NB4 (cell line): ENCODE measurements around the gene MPHOSPH10.

Source experiments
- DNase-seq: peaks from one replicate; pipeline ENCODE4 v3.0.0; 2010; ENCODE audit warnings: low read depth
- H3K4me3 ChIP-seq: one replicate; pipeline ENCODE4 v1.5.1; 2011; ENCODE audit warnings: mild to moderate bottlenecking, low read depth, low read length, moderate library complexity
- CTCF ChIP-seq: IDR thresholded peaks from one replicate; pipeline ENCODE4 v1.5.1; 2012; ENCODE audit warnings: low read depth, low read length
- MAX ChIP-seq: IDR thresholded peaks from 2 replicates; pipeline ENCODE4 v1.6.1; 2011; ENCODE audit warnings: low read depth, low read length
- MYC ChIP-seq: IDR thresholded peaks from 2 replicates; pipeline ENCODE4 v1.6.1; 2011; ENCODE audit warnings: low read depth, low read length
- POLR2A ChIP-seq: IDR thresholded peaks from 2 replicates; pipeline ENCODE4 v1.6.1; 2011; ENCODE audit warnings: mild to moderate bottlenecking; ENCODE audit not compliant: insufficient read length; ENCODE audit errors: extremely low read depth

Gene MPHOSPH10

DNA sequence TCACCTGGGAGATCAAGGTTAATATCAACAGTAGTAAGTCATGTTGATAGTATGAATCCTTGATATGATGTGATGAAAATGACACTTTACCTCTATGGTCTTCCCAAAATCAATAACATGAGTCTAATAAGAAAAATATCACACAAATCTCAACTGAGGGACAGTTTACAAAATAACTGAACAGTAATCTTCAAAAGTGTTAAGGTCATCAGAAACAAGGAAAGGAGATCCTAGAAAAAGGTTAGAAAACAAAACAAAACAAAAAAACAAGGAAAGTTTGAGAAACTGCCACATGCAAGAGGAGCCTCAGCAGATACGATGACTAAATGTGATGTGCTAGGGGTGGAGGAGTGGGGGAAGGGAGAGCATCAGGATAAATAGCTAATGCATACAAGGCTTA is 16.6 kb upstream of the MPHOSPH10 start:
- DNase-seq: no peak
- TF ChIP-seq CTCF: no peak
- TF ChIP-seq MYC: no peak
- no peak for TF ChIP-seq MAX
- no peak for TF ChIP-seq POLR2A
- H3K4me3 ChIP-seq: no peak overlapping the region

DNA sequence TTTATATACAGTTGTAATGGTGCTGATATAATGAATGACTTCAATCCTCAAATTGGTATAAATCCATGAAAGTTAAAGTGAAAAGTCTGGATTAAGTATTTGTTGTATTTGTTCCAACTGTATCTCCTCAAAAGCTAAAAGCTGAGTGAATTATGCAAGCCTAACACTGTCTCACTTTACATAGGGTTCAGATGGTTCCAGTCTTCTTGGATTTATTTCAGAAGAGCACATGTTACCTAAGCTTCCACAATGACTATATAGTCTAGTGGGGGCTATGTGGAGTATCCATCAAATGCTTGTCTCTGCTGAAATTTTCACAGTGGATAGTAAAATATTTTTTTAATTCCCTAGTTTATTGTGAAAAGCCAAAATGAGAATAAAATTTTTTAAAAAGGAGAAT is 13.4 kb upstream of the MPHOSPH10 start:
- no peak for DNase-seq
- TF ChIP-seq POLR2A: no peak
- TF ChIP-seq MYC: no peak
- TF ChIP-seq MAX: no peak
- no peak for TF ChIP-seq CTCF
- H3K4me3 ChIP-seq: no peak overlapping the region

- H3K4me3 ChIP-seq: no peak overlapping the region
- no peak for DNase-seq
- no peak for TF ChIP-seq MAX
- no peak for TF ChIP-seq POLR2A
- TF ChIP-seq CTCF: no peak
- no peak for TF ChIP-seq MYC
Measured at GRCh38 chr2:71120195-71120594, 10.2 kb upstream of the MPHOSPH10 start.

DNA sequence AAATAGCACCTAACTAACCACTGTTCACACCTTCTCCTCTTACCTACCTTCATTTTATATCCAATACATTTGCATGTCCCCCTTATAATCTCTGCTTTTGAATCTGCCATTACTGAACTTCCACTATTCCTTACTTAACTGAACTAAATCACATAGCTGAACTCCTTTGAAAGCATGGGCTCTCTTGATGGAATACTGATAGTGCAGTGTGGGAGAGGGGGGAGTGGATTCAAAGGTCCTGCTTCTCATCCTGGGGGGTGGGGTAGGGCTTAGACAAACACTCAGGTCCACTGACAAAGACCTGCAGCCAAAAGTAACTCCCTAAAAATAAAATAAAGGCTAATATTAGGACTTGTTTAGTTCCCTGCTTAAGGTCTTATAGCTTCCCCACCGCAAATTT is 9.0 kb upstream of the MPHOSPH10 start:
- no peak for DNase-seq
- no peak for TF ChIP-seq MAX
- no peak for TF ChIP-seq MYC
- no peak for TF ChIP-seq CTCF
- no peak for TF ChIP-seq POLR2A
- H3K4me3 ChIP-seq: no peak overlapping the region

GRCh38 chr2:71122387-71123298 is 7.8 kb upstream of the MPHOSPH10 start:
- no peak for DNase-seq
- no peak overlapping the region for H3K4me3 ChIP-seq
- TF ChIP-seq MAX (no peak), POLR2A (no peak), MYC (no peak), CTCF (no peak)
